Parathyroid adenoma (tissue), 2 donors: ENCODE data around the gene RHEX.

Source experiments
- H2AFZ ChIP-seq: fragments of 300-600 bp; sonication (generic); one replicate; pipeline ENCODE4 v1.7.0; 2017; ENCODE audit warnings: antibody characterized with exemption, mild to moderate bottlenecking
- H3K27ac ChIP-seq: fragments of 300-600 bp; sonication (generic); one replicate; pipeline ENCODE4 v1.7.0; 2017
- H3K27me3 ChIP-seq: fragments of 300-600 bp; sonication (generic); one replicate; pipeline ENCODE4 v1.7.0; 2017; ENCODE audit warnings: low read length; ENCODE audit not compliant: control insufficient read depth, insufficient read depth
- H3K36me3 ChIP-seq: fragments of 300-600 bp; sonication (generic); one replicate; pipeline ENCODE4 v1.7.0; 2017; ENCODE audit warnings: low read length; ENCODE audit not compliant: control insufficient read depth, insufficient read depth
- H3K4me1 ChIP-seq: fragments of 300-600 bp; sonication (generic); one replicate; pipeline ENCODE4 v1.7.0; 2017; ENCODE audit warnings: control low read depth
- H3K4me2 ChIP-seq: fragments of 300-600 bp; sonication (generic); one replicate; pipeline ENCODE4 v1.7.0; 2017; ENCODE audit warnings: low read length
- H3K4me3 ChIP-seq: fragments of 300-600 bp; sonication (generic); one replicate; pipeline ENCODE4 v1.7.0; 2017; ENCODE audit warnings: low read depth, low read length
- H3K79me2 ChIP-seq: fragments of 300-600 bp; sonication (generic); one replicate; pipeline ENCODE4 v1.7.0; 2017; ENCODE audit warnings: control low read depth
- H3K9ac ChIP-seq: fragments of 300-600 bp; sonication (generic); one replicate; pipeline ENCODE4 v1.7.0; 2017; ENCODE audit warnings: mild to moderate bottlenecking
- H3K9me3 ChIP-seq: fragments of 300-600 bp; sonication (generic); one replicate; pipeline ENCODE4 v1.7.0; 2017; ENCODE audit warnings: low read length; ENCODE audit not compliant: control insufficient read depth
- TF ChIP-seq, protein P1 (sequence below): fragments of 300-600 bp; sonication (generic); IDR thresholded peaks from one replicate; pipeline ENCODE4 v1.7.0; 2017; ENCODE audit warnings: antibody characterized with exemption, mild to moderate bottlenecking
- donor health status: primary hyperparathyroidism.

RHEX gene

GRCh38 chr1:206105464-206105995, 52.6 kb downstream of the RHEX start:
- TF ChIP-seq, protein P1, sequence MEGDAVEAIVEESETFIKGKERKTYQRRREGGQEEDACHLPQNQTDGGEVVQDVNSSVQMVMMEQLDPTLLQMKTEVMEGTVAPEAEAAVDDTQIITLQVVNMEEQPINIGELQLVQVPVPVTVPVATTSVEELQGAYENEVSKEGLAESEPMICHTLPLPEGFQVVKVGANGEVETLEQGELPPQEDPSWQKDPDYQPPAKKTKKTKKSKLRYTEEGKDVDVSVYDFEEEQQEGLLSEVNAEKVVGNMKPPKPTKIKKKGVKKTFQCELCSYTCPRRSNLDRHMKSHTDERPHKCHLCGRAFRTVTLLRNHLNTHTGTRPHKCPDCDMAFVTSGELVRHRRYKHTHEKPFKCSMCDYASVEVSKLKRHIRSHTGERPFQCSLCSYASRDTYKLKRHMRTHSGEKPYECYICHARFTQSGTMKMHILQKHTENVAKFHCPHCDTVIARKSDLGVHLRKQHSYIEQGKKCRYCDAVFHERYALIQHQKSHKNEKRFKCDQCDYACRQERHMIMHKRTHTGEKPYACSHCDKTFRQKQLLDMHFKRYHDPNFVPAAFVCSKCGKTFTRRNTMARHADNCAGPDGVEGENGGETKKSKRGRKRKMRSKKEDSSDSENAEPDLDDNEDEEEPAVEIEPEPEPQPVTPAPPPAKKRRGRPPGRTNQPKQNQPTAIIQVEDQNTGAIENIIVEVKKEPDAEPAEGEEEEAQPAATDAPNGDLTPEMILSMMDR, result no peak
- no peak overlapping the region for H2AFZ ChIP-seq

DNA sequence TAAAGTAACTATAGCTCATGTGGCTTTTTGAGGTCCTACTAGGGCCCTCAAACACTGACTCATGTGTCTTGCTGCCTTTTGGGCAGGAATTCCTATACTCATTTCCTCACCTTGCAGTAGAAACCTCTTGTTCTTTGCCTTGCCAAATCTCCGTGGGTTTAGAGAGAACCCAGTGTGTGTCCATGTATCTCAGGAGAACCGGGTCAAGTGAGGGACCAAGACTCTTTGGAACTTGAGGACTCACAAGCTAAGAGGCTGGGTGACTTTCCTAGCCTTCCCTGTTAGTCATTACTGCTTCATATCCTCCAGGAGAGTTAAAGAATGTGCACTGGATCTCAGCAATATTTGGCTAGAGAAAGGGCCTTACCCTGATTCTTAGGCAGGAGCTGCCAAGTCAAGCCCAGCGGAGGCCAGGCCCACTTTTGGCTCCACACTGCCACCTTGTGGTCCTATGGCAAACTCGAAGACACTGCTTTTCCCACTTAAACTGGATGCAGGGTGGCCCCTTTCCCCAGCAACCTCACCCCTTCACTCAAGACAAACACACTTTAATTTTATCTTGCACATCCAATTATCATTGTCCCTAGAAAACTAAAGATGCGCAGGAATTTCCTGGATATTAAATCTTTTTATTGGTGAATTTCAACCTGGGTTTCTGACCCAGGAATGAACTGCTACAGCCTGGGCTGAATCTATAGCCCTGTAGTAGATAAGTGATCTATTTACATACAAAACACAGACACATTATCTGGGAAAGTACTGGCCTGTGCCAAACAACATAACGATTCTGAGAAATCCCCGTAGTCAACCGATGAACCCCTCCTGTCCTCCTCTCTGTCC, 53.6 kb downstream of the RHEX start:
- no peaks in the 10 kb centered on the region for H3K4me1 ChIP-seq
- H3K27ac ChIP-seq, result no peak overlapping the region
- H3K4me3 ChIP-seq, result no peak overlapping the region
- H3K4me2 ChIP-seq, result no peak overlapping the region
- H3K9me3 ChIP-seq, result no peaks in the 10 kb centered on the region
- H3K9ac ChIP-seq, result no peak overlapping the region
- H3K27me3 ChIP-seq, result no peaks in the 10 kb centered on the region
- H3K36me3 ChIP-seq, result no peaks in the 10 kb centered on the region
- H3K79me2 ChIP-seq, result no peaks in the 10 kb centered on the region
- TF ChIP-seq, protein P1, result peak; percentile 75
- H2AFZ ChIP-seq, result peak overlapping the region; percentile 5

More at GRCh38 chr1:206105464-206105995, 52.6 kb downstream of the RHEX start:
- no peaks in the 10 kb centered on the region for H3K4me1 ChIP-seq
- no peak overlapping the region for H3K4me3 ChIP-seq
- H3K9me3 ChIP-seq, result no peaks in the 10 kb centered on the region
- no peaks in the 10 kb centered on the region for H3K36me3 ChIP-seq
- H3K79me2 ChIP-seq, result no peaks in the 10 kb centered on the region
- no peak overlapping the region for H3K27ac ChIP-seq
- no peak overlapping the region for H3K4me2 ChIP-seq
- H3K9ac ChIP-seq, result no peak overlapping the region
- H3K27me3 ChIP-seq, result no peaks in the 10 kb centered on the region

GRCh38 chr1:206107168-206107544, 54.2 kb downstream of the RHEX start:
- Histone ChIP-seq H3K9me3 (no peaks in the 10 kb centered on the region), H3K79me2 (no peaks in the 10 kb centered on the region), H3K9ac (no peak overlapping the region), H3K4me2 (no peak overlapping the region), H3K27me3 (no peaks in the 10 kb centered on the region), H3K27ac (no peak overlapping the region), H2AFZ (no peak overlapping the region), H3K4me1 (no peaks in the 10 kb centered on the region), H3K36me3 (no peaks in the 10 kb centered on the region), H3K4me3 (no peak overlapping the region)
- TF ChIP-seq, protein P1, result no peak

- TF ChIP-seq, protein P1, result no peak
- no peak overlapping the region for H3K4me3 ChIP-seq
- no peaks in the 10 kb centered on the region for H3K36me3 ChIP-seq
- H3K9ac ChIP-seq, result no peak overlapping the region
- no peak overlapping the region for H3K4me2 ChIP-seq
- no peaks in the 10 kb centered on the region for H3K79me2 ChIP-seq
- no peak overlapping the region for H3K27ac ChIP-seq
- H3K4me1 ChIP-seq, result no peaks in the 10 kb centered on the region
- H3K9me3 ChIP-seq, result no peaks in the 10 kb centered on the region
- H2AFZ ChIP-seq, result no peak overlapping the region
- no peaks in the 10 kb centered on the region for H3K27me3 ChIP-seq
Observed at GRCh38 chr1:206108635-206109034, 55.7 kb downstream of the RHEX start.
